HAP-1 (cell line): ENCODE data around the gene C20orf96.
A peak's percentile ranks its signal among the peaks of the same experiment; 100 is the strongest.

ENCODE experiments used
- DNase-seq, 2 experiments: peaks; one replicate each; pipeline ENCODE4 v3.0.0-alpha.2; 2016 to 2020; ENCODE audit warnings: low spot score in 2 of 2
- H3K27me3 ChIP-seq: fragments of 250-450 bp; sonication (Bioruptor Pico); 2 replicates; pipeline ENCODE4 v1.5.1; 2020; ENCODE audit warnings: low read depth, mild to moderate bottlenecking, moderate library complexity
- H3K36me3 ChIP-seq: fragments of 250-450 bp; sonication (Bioruptor Pico); replicated peaks from 2 replicates; pipeline ENCODE4 v1.5.1; 2020; ENCODE audit warnings: mild to moderate bottlenecking
- H3K4me1 ChIP-seq: fragments of 250-450 bp; sonication (Bioruptor Pico); 2 replicates; pipeline ENCODE4 v1.5.1; 2020; ENCODE audit warnings: mild to moderate bottlenecking
- H3K4me3 ChIP-seq: fragments of 250-450 bp; sonication (Bioruptor Pico); 2 replicates; pipeline ENCODE4 v1.5.1; 2020; ENCODE audit warnings: mild to moderate bottlenecking, moderate library complexity
- H3K9me3 ChIP-seq: fragments of 250-450 bp; sonication (Bioruptor Pico); 2 replicates; pipeline ENCODE4 v1.5.1; 2020; ENCODE audit warnings: mild to moderate bottlenecking, moderate library complexity
- in situ Hi-C: fragments of 300-500 bp; cut with MboI; formaldehyde crosslinking; loops from 3 replicates; pipeline ENCODE4 v1.14.3; 2020; ENCODE audit warnings: low sequenced_read_pairs, inconsistent platforms, mixed read lengths

The C20orf96 gene

GRCh38 chr20:305745-306144 lies 15.2 kb upstream of the C20orf96 start:
- in situ Hi-C loops = no loop called here
- H3K9me3 ChIP-seq = no peaks in the 10 kb centered on the region
- peaks cover 11% of the 10 kb centered on the region for H3K4me1 ChIP-seq
- no peak for DNase-seq
- no peaks in the 10 kb centered on the region for H3K27me3 ChIP-seq
- no peak overlapping the region for H3K4me3 ChIP-seq
- peaks cover under 1% of the 10 kb centered on the region for H3K36me3 ChIP-seq

- H3K36me3 ChIP-seq = peaks cover 17% of the 10 kb centered on the region
- DNase-seq = no peak
- in situ Hi-C loops = no loop called here
- no peak overlapping the region for H3K4me3 ChIP-seq
- H3K27me3 ChIP-seq = no peaks in the 10 kb centered on the region
- peaks cover 2% of the 10 kb centered on the region; the same call in 1 of the 2 replicates for H3K9me3 ChIP-seq
- peaks cover 13% of the 10 kb centered on the region for H3K4me1 ChIP-seq
These were observed 11.6 kb upstream of the C20orf96 start for GRCh38 chr20:301886-302848.

- Histone ChIP-seq H3K4me3 (peak overlapping the region; percentile 63), H3K36me3 (peaks cover 17% of the 10 kb centered on the region), H3K9me3 (peaks cover 2% of the 10 kb centered on the region; the same call in 1 of the 2 replicates), H3K27me3 (no peaks in the 10 kb centered on the region), H3K4me1 (peaks cover 19% of the 10 kb centered on the region)
- in situ Hi-C loops = no loop called here
- peak; percentile 40 to 47 for DNase-seq
These were observed 9.9 kb upstream of the C20orf96 start for GRCh38 chr20:300345-300990.

GRCh38 chr20:298776-299391 lies 8.3 kb upstream of the C20orf96 start:
- in situ Hi-C loops = no loop called here
- Histone ChIP-seq H3K4me1 (peaks cover 19% of the 10 kb centered on the region), H3K9me3 (peaks cover 2% of the 10 kb centered on the region; the same call in 1 of the 2 replicates), H3K36me3 (peaks cover 17% of the 10 kb centered on the region), H3K4me3 (peak overlapping the region; percentile 63), H3K27me3 (no peaks in the 10 kb centered on the region)
- DNase-seq = no peak

GRCh38 chr20:297925-298775 lies 7.6 kb upstream of the C20orf96 start:
- H3K27me3 ChIP-seq = no peaks in the 10 kb centered on the region
- in situ Hi-C loops = no loop called here
- peak in 1 of 2 experiments; percentile 58 for DNase-seq

GRCh38 chr20:297098-297924 lies 6.8 kb upstream of the C20orf96 start, which contains the start of gene ZCCHC3:
Gene ZCCHC3 (plus strand): TSS chr20:297570. CDS start chr20:297587, 17 bp downstream.
- in situ Hi-C loops = no loop called here
- DNase-seq = peak; percentile 88 to 91
- H3K9me3 ChIP-seq = peaks cover 2% of the 10 kb centered on the region; the same call in 1 of the 2 replicates
- peak within 1 kb of the TSS; percentile 63 for H3K4me3 ChIP-seq
- H3K27me3 ChIP-seq = no peaks in the 10 kb centered on the region
- peaks cover 17% of the 10 kb centered on the region for H3K36me3 ChIP-seq
- H3K4me1 ChIP-seq = peaks cover 19% of the 10 kb centered on the region

More at GRCh38 chr20:297925-298775, 7.6 kb upstream of the C20orf96 start:
- peaks cover 2% of the 10 kb centered on the region; the same call in 1 of the 2 replicates for H3K9me3 ChIP-seq
- peaks cover 17% of the 10 kb centered on the region for H3K36me3 ChIP-seq
- H3K4me1 ChIP-seq = peaks cover 19% of the 10 kb centered on the region
- peak overlapping the region; percentile 63 for H3K4me3 ChIP-seq

GRCh38 chr20:295804-296203 lies 5.3 kb upstream of the C20orf96 start:
- no peak for DNase-seq
- Histone ChIP-seq H3K9me3 (peaks cover 2% of the 10 kb centered on the region; the same call in 1 of the 2 replicates), H3K4me3 (no peak overlapping the region), H3K27me3 (no peaks in the 10 kb centered on the region), H3K4me1 (peaks cover 23% of the 10 kb centered on the region), H3K36me3 (peaks cover 17% of the 10 kb centered on the region)
- in situ Hi-C loops = no loop called here

- H3K4me3 ChIP-seq = no peak overlapping the region
These were observed 4.1 kb upstream of the C20orf96 start for GRCh38 chr20:294602-295001.

GRCh38 chr20:289693-290083 lies 862 bp downstream of the C20orf96 start:
- Histone ChIP-seq H3K4me1 (peaks cover 6% of the 10 kb centered on the region), H3K27me3 (no peaks in the 10 kb centered on the region), H3K9me3 (no peaks in the 10 kb centered on the region), H3K36me3 (no peaks in the 10 kb centered on the region), H3K4me3 (peak overlapping the region; percentile 55)
- in situ Hi-C loops = no loop called here
- DNase-seq = no peak

More at GRCh38 chr20:294602-295001, 4.1 kb upstream of the C20orf96 start:
- H3K9me3 ChIP-seq = no peaks in the 10 kb centered on the region; the same call in 1 of the 2 replicates
- H3K36me3 ChIP-seq = peaks cover 5% of the 10 kb centered on the region
- H3K27me3 ChIP-seq = no peaks in the 10 kb centered on the region
- H3K4me1 ChIP-seq = peaks cover 17% of the 10 kb centered on the region
- in situ Hi-C loops = no loop called here
- DNase-seq = no peak

GRCh38 chr20:288956-289692 lies 1.4 kb downstream of the C20orf96 start:
- Histone ChIP-seq H3K27me3 (no peaks in the 10 kb centered on the region), H3K9me3 (no peaks in the 10 kb centered on the region), H3K36me3 (no peaks in the 10 kb centered on the region), H3K4me3 (peak overlapping the region; percentile 55), H3K4me1 (peaks cover 6% of the 10 kb centered on the region)
- DNase-seq = no peak
- in situ Hi-C loops = no loop called here

- DNase-seq = no peak
- Histone ChIP-seq H3K9me3 (no peaks in the 10 kb centered on the region), H3K36me3 (no peaks in the 10 kb centered on the region), H3K4me3 (no peak overlapping the region), H3K4me1 (peaks cover 6% of the 10 kb centered on the region), H3K27me3 (no peaks in the 10 kb centered on the region)
- in situ Hi-C loops = no loop called here
These were observed 4.0 kb downstream of the C20orf96 start for GRCh38 chr20:286508-286907.

- Histone ChIP-seq H3K27me3 (no peaks in the 10 kb centered on the region), H3K4me3 (no peak overlapping the region), H3K4me1 (no peaks in the 10 kb centered on the region), H3K9me3 (no peaks in the 10 kb centered on the region), H3K36me3 (no peaks in the 10 kb centered on the region)
- in situ Hi-C loops = no loop called here
- no peak for DNase-seq
These were observed 6.4 kb downstream of the C20orf96 start for GRCh38 chr20:284172-284571.
